Osteocyte (in vitro differentiated cells): ENCODE results near the gene RFX3. TPM values are rescaled to one million over a fixed set of nuclear protein-coding genes. Genes with fewer than 3 reads are reported as not detected.

Source experiments
- DNase-seq: peaks from one replicate; pipeline ENCODE4 v3.0.0; 2021; ENCODE audit warnings: mixed read lengths; ENCODE audit not compliant: unreplicated experiment; ENCODE audit errors: extremely low spot score
- H3K27ac Mint-ChIP-seq: one replicate; pipeline ENCODE4 v1.8.0; 2021; ENCODE audit warnings: mild to moderate bottlenecking, mixed read lengths; ENCODE audit not compliant: unreplicated experiment
- H3K27me3 Mint-ChIP-seq: one replicate; pipeline ENCODE4 v1.8.0; 2021; ENCODE audit warnings: mixed read lengths; ENCODE audit not compliant: unreplicated experiment
- H3K36me3 Mint-ChIP-seq: one replicate; pipeline ENCODE4 v1.8.0; 2021; ENCODE audit warnings: mixed read lengths; ENCODE audit not compliant: unreplicated experiment
- H3K4me1 Mint-ChIP-seq: one replicate; pipeline ENCODE4 v1.8.0; 2021; ENCODE audit warnings: mixed read lengths; ENCODE audit not compliant: unreplicated experiment
- H3K4me3 Mint-ChIP-seq: one replicate; pipeline ENCODE4 v1.8.0; 2021; ENCODE audit warnings: mild to moderate bottlenecking, moderate library complexity, mixed read lengths; ENCODE audit not compliant: unreplicated experiment
- H3K9me3 Mint-ChIP-seq: one replicate; pipeline ENCODE4 v1.8.0; 2021; ENCODE audit warnings: mixed read lengths; ENCODE audit not compliant: unreplicated experiment
- total RNA-seq: library from RNA; stranded (reverse); gene quantifications from 2 replicates; pipeline ENCODE4 v1.2.1, GENCODE V29; 2021
- TF ChIP-seq, protein P1 (sequence below): fragments of 200-600 bp; sonication (generic); IDR thresholded peaks from 2 replicates; pipeline ENCODE4 v1.5.0; 2021; ENCODE audit warnings: antibody characterized with exemption, mild to moderate bottlenecking, moderate library complexity

RFX3 gene
- total RNA-seq, 1 donor from 2014 or later: 10.0 TPM

GRCh38 chr9:3177936-3178335, 347.9 kb downstream of the RFX3 start:
- Mint-ChIP-seq H3K27ac (no peak overlapping the region), H3K4me3 (no peak overlapping the region), H3K4me1 (peaks cover 12% of the 10 kb centered on the region), H3K27me3 (peaks cover 20% of the 10 kb centered on the region), H3K36me3 (no peaks in the 10 kb centered on the region), H3K9me3 (no peaks in the 10 kb centered on the region)
- TF ChIP-seq, protein P1, sequence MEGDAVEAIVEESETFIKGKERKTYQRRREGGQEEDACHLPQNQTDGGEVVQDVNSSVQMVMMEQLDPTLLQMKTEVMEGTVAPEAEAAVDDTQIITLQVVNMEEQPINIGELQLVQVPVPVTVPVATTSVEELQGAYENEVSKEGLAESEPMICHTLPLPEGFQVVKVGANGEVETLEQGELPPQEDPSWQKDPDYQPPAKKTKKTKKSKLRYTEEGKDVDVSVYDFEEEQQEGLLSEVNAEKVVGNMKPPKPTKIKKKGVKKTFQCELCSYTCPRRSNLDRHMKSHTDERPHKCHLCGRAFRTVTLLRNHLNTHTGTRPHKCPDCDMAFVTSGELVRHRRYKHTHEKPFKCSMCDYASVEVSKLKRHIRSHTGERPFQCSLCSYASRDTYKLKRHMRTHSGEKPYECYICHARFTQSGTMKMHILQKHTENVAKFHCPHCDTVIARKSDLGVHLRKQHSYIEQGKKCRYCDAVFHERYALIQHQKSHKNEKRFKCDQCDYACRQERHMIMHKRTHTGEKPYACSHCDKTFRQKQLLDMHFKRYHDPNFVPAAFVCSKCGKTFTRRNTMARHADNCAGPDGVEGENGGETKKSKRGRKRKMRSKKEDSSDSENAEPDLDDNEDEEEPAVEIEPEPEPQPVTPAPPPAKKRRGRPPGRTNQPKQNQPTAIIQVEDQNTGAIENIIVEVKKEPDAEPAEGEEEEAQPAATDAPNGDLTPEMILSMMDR: no peak
- no peak for DNase-seq

DNA sequence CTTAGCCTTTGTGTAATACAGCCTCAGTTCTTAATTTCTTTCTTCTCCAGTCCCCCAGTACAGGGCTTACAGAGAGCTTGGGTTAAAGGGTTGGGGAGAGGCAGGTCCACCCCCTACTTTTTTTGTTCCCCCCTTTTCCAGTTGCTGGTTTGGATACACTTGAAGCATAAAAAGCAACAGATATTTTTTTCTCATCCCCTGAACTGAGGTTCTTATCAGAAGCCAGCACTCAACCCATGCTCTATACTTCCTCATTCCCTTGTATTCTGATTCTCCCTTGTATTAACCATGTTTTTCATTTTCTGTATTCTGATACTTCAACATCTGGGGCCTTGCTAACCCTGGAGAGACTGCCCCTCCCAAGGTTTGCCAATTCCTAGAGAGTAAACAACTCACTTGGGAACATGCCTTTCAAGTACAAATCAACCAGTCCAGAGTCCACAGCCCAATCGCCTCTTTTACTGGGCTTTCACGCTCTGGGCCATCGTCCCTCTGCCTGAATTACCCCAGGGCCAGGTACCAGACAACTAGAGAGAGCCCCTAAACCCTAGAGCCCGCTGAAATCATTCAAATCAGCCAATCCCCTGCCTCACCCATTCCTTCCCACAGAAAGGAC, 348.5 kb downstream of the RFX3 start:
- no peaks in the 10 kb centered on the region for H3K36me3 Mint-ChIP-seq
- no peak overlapping the region for H3K4me3 Mint-ChIP-seq

DNA sequence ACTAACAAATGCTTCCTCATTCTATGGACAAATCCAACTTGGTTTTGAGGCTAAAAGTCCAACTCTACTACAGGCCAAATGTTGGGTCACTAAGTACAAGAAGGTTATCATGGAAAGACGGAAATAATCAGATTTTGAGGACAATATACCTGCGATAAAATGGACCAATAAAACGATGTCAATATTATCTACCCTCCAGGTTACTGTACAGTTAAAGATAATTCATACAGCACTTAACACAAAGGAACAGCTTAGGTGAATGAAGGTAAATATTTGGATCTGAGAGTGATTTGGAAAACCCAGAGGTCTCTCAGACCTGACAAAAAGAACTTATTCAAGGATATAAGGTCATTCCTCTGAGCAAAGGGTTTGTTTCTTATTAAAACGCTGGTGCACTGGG, 352.4 kb downstream of the RFX3 start:
- H3K36me3 Mint-ChIP-seq: no peaks in the 10 kb centered on the region

More for the DNA sequence above, 348.5 kb downstream of the RFX3 start:
- no peak overlapping the region for H3K27ac Mint-ChIP-seq
- peaks cover 16% of the 10 kb centered on the region for H3K27me3 Mint-ChIP-seq
- DNase-seq: no peak
- no peaks in the 10 kb centered on the region for H3K9me3 Mint-ChIP-seq
- TF ChIP-seq, protein P1: no peak
- H3K4me1 Mint-ChIP-seq: peaks cover 12% of the 10 kb centered on the region

GRCh38 chr9:3170819-3171218, 355.0 kb downstream of the RFX3 start:
- Mint-ChIP-seq H3K27ac (no peak overlapping the region), H3K4me1 (no peaks in the 10 kb centered on the region), H3K27me3 (peaks cover 39% of the 10 kb centered on the region), H3K4me3 (no peak overlapping the region), H3K36me3 (no peaks in the 10 kb centered on the region), H3K9me3 (no peaks in the 10 kb centered on the region)
- no peak for DNase-seq
- TF ChIP-seq, protein P1: no peak

More for the DNA sequence above, 352.4 kb downstream of the RFX3 start:
- DNase-seq: no peak
- Mint-ChIP-seq H3K27me3 (peaks cover 24% of the 10 kb centered on the region), H3K9me3 (no peaks in the 10 kb centered on the region), H3K27ac (no peak overlapping the region), H3K4me1 (peaks cover 10% of the 10 kb centered on the region), H3K4me3 (no peak overlapping the region)
- TF ChIP-seq, protein P1: no peak
